RPMI8226 (cell line): ENCODE data around the gene CEP57.
"Not testable (repeated sequence)": the region's sequence is repeated elsewhere in the genome, so short reads cannot be mapped to it uniquely, and the experiment has no call there.

Source experiments
- DNase-seq: peaks from one replicate; pipeline ENCODE4 v3.0.0-alpha.2; 2015

Gene CEP57

DNA sequence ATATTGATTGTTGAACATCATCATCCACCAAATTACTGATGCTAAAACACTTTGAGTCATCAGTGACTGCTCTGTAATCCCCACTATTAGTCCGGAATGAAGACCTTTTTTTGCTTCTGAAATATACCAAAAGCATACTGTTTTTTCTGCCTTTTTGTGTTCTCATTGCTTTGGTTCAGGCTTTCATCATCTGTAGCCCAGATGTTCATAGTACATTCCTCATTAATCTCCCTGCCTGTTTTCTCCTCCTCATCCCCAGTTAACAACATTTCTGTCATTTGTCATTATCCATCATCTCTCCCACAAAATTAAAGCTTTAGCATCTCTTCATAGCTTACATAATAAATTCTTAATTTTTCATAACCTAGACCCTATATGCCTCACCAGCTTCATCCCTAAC lies 9.2 kb downstream of the CEP57 start:
- DNase-seq: no peak

DNA sequence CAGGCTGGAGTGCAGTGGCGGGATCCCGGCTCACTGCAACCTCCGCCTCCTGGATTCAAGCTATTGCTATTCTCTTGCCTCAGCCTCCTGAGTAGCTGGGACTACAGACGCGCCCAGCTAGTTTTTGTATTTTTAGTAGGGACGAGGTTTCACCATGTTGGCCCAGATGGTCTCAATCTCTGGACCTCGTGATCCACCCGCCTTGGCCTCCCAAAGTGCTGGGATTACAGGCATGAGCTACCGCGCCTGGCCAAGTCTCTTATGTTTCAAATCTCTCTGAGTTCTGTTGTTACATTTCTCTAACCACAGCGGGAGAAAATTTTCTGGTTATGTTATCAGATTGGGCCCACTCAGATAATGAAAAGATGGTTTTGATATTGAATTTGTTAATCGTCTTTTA lies 10.1 kb downstream of the CEP57 start:
- no peak for DNase-seq

GRCh38 chr11:95802806-95803205 lies 12.5 kb downstream of the CEP57 start:
- no peak for DNase-seq

- no peak for DNase-seq
These were observed 13.7 kb downstream of the CEP57 start for GRCh38 chr11:95803973-95804372.

- no peak for DNase-seq
These were observed 15.6 kb downstream of the CEP57 start for GRCh38 chr11:95805869-95806268.

GRCh38 chr11:95806464-95806863 lies 16.2 kb downstream of the CEP57 start:
- not testable (repeated sequence) for DNase-seq

- not testable (repeated sequence) for DNase-seq
These were observed 20.8 kb downstream of the CEP57 start for GRCh38 chr11:95811052-95811451.

GRCh38 chr11:95816037-95816436 lies 25.7 kb downstream of the CEP57 start:
- no peak for DNase-seq

DNA sequence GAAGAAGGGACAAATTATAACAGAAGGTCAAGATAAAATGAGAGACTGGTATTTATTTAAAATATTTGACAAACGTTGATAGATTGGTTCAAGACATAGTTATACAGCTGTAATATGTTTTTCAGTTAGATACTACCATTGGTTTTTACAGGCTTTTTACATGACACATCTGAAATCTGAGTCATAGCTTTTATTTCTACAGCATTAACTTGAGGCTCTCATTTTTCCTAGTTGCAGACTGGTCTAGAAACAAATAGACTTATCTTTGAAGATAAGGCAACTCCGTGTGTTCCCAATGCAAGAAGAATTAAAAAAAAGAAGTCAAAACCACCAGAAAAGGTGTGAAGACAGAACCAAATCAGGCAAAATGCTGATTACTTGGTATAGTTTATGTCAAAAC lies 31.3 kb downstream of the CEP57 start:
- no peak for DNase-seq

- no peak for DNase-seq
These were observed 37.4 kb downstream of the CEP57 start for GRCh38 chr11:95827696-95828095.

- no peak for DNase-seq
These were observed 39.4 kb downstream of the CEP57 start for GRCh38 chr11:95829580-95830259.

GRCh38 chr11:95831198-95831883 lies 41.0 kb downstream of the CEP57 start:
- no peak for DNase-seq

GRCh38 chr11:95832763-95833162 lies 42.5 kb downstream of the CEP57 start:
- no peak for DNase-seq

DNA sequence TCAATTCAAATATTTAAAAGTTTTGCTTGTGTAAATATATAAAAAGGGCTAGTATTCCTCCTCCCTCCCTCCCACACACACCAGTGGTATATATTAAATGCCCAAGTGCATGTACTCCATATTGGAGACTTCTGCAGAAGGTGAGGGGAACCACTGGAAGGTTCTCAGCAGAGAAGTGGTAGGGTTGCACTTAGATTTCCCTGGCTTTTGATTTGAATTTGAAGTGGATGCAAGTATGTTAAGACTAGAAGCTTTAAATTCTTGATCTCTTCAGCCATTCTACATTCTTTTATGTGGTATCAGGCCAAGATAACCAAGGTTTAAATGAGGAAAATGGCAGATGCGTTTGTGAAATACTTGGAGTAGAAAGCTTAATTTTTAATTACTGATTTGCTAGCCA lies 43.1 kb downstream of the CEP57 start:
- DNase-seq: no peak

DNA sequence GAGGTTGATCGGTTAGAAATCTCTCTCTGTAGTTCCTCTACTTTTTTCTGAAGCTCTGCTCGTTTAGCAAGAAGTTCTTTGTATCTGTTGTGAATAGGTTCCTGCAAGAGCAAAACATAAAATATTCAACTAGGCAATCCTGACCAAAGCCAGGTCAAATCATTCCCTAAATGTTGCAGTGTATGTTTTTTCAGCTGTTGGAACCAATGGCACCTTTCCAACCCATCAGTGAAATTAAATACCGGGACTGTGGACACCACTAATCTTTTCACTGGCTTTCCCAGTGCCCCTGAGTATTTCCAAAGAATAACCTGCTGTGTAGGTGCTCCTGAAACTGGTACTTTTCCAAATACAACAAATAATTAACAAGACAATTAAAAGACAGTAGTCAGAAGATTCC lies 45.1 kb downstream of the CEP57 start:
- DNase-seq: no peak

DNA sequence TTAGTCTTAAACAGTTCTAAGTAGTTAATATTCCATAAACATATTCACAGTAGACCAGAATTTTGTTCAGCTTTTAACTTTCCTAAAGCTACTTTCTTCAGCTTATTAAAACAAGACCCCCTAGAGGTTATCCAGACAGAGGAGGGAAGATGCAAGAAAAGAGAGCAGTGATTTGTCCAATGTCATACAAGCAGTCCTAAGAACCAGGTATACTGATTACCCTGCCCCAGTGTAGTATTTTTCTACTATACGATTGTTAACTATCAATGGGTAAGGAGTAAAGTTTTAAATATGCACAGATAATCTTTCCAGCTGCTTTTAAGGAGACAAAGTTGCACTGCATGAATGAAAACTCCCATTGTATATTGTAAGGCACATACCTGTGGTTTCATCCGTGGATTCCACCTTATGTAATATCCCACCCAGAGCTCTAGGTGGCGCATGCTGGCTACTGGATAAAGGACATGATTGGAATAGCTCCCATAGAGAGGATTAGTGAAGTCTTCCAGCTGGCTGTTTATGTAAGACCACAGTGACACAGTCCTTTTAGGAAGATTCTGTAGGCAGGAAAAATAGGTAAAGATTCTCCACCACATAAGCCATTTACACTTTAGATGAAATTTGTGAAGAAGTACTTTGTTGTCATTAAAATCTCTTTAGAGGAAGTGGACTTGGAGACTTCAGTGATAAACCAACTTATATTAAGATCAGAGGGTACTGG lies 45.6 kb downstream of the CEP57 start:
- DNase-seq: peak; percentile 61

DNA sequence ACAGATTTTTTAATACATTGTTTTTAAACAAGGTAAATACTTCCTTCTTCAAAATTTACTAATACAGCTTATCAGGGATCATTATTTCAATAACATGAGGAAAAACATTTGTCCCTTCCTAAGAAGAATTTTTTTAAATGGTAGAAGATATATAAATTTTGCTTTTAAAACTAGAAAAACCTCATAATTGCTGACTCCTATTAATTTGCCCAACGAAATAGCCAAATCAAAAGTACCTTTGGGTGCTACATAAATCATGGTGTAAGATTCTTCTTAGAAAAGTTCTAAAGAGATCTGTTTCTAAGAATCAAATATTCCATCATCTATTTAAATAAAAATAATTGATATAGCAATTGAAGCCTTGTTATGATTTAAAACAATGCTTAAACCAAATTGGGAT lies 54.9 kb downstream of the CEP57 start:
- DNase-seq: no peak

- peak; percentile 11 for DNase-seq
These were observed 59.0 kb downstream of the CEP57 start for GRCh38 chr11:95849087-95849825.

- no peak for DNase-seq
These were observed 59.8 kb downstream of the CEP57 start for GRCh38 chr11:95850137-95850536.

GRCh38 chr11:95853138-95853537 lies 62.8 kb downstream of the CEP57 start:
- DNase-seq: no peak

- no peak for DNase-seq
These were observed 63.6 kb downstream of the CEP57 start for GRCh38 chr11:95853862-95854261.

DNA sequence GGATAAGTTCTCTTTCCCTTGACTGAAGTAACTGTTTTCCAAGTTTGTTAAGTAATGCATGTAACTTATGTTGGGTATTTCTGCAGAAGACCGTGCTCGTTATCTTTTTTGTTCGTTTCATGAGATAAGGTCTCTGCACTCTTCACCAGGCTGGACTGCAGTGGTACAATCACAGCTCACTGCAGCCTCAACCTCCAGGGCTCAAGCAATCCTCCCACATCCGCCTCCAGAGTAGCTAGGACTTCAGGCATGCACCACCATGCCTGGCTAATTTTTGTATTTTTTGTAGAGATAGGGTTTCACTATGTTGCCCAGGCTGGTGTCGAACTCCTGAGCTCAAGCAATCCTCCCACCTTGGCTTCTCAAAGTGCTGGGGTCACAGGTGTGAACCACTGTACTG lies 64.1 kb downstream of the CEP57 start:
- not testable (repeated sequence) for DNase-seq

- not testable (repeated sequence) for DNase-seq
These were observed 69.7 kb downstream of the CEP57 start for GRCh38 chr11:95860024-95860423.
